EL (cell line): ENCODE measurements around the gene GPR34.
A peak's percentile ranks its signal among the peaks of the same experiment; 100 is the strongest.
"Not testable (repeated sequence)": the region's sequence is repeated elsewhere in the genome, so short reads cannot be mapped to it uniquely, and the experiment has no call there.

Experiments used
- DNase-seq: peaks from one replicate; pipeline ENCODE4 v3.0.0-alpha.2; 2016

Gene GPR34

DNA sequence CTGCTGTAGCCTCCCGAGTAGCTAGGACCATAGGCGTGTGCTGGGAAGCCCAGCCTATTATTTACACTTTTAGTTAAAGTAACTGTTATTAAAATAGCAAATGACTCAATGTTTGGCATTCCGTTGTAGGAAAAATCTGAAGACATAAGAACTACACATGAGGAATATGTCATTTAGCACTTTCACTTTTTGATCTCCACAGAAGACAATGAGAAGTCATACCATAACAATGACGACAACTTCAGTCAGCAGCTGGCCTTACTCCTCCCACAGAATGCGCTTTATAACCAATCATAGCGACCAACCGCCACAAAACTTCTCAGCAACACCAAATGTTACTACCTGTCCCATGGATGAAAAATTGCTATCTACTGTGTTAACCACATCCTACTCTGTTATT is 6.7 kb downstream of the GPR34 start:
- no peak for DNase-seq

GRCh38 chrX:41703574-41704029 is 14.8 kb downstream of the GPR34 start:
- DNase-seq: no peak

DNA sequence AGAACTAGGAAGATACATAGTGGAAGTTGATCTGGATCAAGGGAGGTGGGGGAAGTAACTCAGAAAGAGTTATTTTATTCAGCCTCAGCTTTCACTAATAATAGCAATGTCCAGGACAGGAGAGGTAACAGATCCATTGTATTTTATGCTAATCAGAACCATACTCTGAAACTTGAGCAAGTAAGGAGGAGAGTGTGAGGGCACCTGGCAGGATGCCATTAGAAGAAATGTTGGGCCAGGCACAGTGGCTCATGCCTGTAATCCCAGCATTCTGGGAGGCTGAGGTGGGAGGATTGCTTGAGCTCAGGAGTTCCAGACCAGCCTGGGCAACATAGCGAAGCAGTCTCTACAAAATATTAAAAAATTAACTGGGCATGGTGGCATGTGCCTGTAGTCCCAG is 16.3 kb downstream of the GPR34 start:
- DNase-seq: no peak

- no peak for DNase-seq
These were observed 17.1 kb downstream of the GPR34 start for GRCh38 chrX:41705680-41706374.

GRCh38 chrX:41707218-41707617 is 18.4 kb downstream of the GPR34 start:
- DNase-seq: no peak

DNA sequence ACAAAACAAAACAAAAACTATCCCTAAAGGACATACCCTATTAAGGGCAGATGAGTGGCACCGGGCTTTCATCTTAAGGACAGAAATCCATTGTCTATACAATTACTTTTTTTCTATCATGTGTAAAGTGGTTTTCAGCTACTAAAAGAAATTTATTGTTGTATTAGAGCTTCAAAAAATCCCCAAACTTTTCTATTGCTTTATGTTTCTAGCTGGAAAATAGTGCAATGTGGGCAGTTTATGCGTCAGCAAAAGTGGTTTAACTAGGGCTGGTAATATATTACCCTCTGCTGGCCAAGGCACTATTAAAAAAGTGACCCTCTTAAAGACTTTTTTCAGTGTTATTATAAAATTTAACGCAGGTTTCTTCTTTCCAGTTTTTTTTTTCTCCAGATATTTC is 19.7 kb downstream of the GPR34 start:
- no peak for DNase-seq

GRCh38 chrX:41711021-41711667 is 22.4 kb downstream of the GPR34 start:
- no peak for DNase-seq

DNA sequence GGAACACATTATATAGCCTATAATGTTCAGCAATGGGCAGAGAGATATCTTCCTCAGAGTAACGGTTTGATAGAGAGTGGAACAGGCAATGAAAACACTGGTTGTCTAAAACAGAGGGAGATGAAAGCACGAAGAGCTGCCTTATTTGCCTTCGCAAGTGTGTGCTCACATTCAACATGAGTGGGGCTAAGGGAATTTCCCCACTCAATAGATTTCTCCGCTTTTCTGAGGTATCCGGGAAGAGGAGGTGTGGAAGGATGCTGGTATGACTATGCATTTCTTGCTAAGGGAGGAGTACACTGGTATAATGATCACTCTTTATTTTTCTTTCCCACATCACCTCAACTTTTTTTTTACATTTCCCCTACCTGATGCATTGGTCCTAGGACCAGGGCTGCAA is 27.4 kb downstream of the GPR34 start:
- DNase-seq: no peak

GRCh38 chrX:41716767-41717473 is 28.1 kb downstream of the GPR34 start:
- DNase-seq: no peak

- no peak for DNase-seq
These were observed 29.9 kb downstream of the GPR34 start for GRCh38 chrX:41718481-41719235.

- DNase-seq: not testable (repeated sequence)
These were observed 30.8 kb downstream of the GPR34 start for GRCh38 chrX:41719610-41720009.

- no peak for DNase-seq
These were observed 31.5 kb downstream of the GPR34 start for GRCh38 chrX:41720125-41720779.

- DNase-seq: no peak
These were observed 32.8 kb downstream of the GPR34 start for GRCh38 chrX:41721590-41721989.

GRCh38 chrX:41722214-41722613 is 33.4 kb downstream of the GPR34 start:
- no peak for DNase-seq

DNA sequence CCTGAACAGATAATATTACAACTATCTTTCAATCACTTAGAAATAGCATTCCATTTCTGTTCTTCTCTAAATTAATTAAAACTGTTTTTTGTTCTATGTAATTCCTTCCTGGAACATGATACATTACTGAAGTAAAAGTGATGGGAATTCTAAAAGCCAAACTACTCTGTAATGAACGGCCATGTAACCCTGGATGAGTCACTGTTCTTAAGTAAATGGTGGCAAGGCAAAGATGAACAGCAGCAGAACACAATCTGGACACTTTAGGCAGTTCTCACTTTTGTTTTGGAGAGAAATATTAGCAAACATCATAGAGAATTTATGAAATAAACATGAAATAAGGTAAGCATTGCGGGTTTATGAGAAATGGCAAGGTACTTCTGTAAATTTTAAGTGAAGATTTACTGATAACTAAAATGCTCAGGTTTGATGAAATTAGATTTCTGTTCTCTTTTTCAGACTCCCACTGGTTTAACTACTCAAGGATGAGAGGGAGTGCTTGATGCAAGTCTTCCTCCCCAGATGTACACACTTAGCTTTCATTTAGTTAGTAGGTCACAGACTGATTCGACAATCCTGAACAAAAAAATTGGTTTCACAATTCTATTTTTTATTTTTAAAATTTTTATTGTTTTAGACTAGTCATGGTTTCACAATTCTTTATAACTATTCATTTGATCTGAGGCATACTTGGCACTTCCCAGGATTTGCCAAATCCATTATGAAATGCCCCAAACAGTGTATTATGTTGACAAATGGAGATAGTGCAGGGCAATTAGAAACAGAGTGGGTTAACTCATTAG is 34.2 kb downstream of the GPR34 start:
- DNase-seq: peak; percentile 1

GRCh38 chrX:41723826-41724225 is 35.1 kb downstream of the GPR34 start, which contains the start of gene GPR82:
Gene GPR82, plus strand, starts transcription at chrX:41724181. Its CDS starts 2,846 bp downstream, at chrX:41727027.
- DNase-seq: no peak

GRCh38 chrX:41728125-41728524 is 39.4 kb downstream of the GPR34 start:
- DNase-seq: no peak

DNA sequence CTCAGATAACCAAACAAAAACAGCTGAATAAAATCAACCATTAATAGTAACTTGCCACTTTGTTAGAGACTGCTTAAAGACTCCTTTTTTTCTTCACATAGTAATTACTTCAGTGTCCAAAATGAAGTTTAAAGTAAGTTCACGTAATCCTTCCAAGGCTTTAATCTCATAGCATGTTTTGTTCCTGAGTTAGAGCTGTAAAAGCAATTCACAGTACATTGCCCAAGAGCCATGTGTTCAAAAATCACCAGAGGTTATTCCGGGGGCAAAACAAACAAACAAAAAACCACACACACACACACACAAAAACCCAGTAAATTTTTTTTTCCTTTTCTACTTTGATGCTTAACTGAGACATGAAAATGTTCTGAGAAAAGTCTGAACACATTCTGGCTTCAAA is 41.3 kb downstream of the GPR34 start:
- DNase-seq: peak; percentile 1

DNA sequence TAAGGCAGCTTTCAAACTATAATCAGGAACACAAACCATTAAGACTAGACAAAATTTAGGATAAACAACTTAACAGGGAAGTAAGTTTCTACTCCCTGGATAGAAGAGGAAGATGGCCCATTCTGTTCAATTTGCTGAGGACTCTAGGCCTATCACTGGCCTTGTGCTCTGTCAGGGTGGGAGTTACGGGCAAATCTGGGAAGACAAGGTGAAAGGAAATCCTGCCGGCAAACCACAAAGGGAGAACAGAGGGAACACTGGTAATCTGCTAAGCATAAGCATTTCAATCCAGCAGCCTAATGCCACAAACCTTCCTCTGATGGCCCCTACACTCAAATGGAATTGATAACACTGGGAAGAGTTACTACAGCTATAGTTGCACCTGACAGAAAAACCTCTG is 43.5 kb downstream of the GPR34 start:
- no peak for DNase-seq

- DNase-seq: no peak
These were observed 45.2 kb downstream of the GPR34 start for GRCh38 chrX:41733939-41734338.

- DNase-seq: peak; percentile 10
These were observed 45.8 kb downstream of the GPR34 start for GRCh38 chrX:41734530-41734929.

- DNase-seq: no peak
These were observed 48.3 kb downstream of the GPR34 start for GRCh38 chrX:41737065-41737464.
